ENCODE data around the gene CCDC86.

GRCh38 chr11:60810151-60810550 lies 31.8 kb upstream of the CCDC86 start:
- no peak for TF ChIP-seq CTCF (IDR thresholded peaks at IDR 0.05)
- no peak for TF ChIP-seq POLR2AphosphoS5 (IDR thresholded peaks at IDR 0.05)
- no peak for TF ChIP-seq POLR2A (IDR thresholded peaks at IDR 0.05; ENCODE audit: low read depth)
- TF ChIP-seq EP300 (IDR thresholded peaks at IDR 0.05): no peak
